HFF-Myc (cell line): ENCODE results near the gene ZP3.
"Not testable (repeated sequence)": the region's sequence is repeated elsewhere in the genome, so short reads cannot be mapped to it uniquely, and the experiment has no call there.

Experiments
- DNase-seq: peaks from one replicate; pipeline ENCODE4 v3.0.0-alpha.2; 2011; ENCODE audit warnings: low read depth; ENCODE audit errors: extremely low read depth
- H3K4me3 ChIP-seq: replicated peaks from 2 replicates; pipeline ENCODE4 v1.5.1; 2011; ENCODE audit warnings: low read depth, mild to moderate bottlenecking, control low read depth, low read length
- TF ChIP-seq, protein P1 (sequence below): IDR thresholded peaks from 2 replicates; pipeline ENCODE4 v1.5.1; 2012; ENCODE audit warnings: mild to moderate bottlenecking, low read depth, low read length, control low read depth; ENCODE audit errors: missing control alignments

Gene ZP3

DNA sequence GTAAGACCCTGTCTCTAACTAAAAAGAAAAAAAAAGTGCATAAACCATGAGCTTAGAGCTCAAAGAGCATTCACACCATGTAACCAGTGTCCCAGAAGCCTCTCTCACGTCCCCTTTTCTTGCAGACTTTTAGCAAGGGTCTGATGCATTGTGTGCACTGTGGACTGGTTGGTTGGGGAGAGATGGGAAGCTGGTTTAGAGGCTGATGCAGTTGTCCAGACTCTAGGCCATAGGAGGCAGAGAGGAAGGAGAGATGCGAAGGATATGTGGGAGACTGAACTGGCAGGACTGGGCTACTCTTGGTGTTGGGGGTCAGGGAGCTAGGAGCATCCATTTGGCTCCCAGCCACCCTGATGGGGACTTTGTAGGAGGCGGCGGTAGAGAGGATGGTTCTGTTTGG is 17.0 kb upstream of the ZP3 start:
- DNase-seq: no peak
- TF ChIP-seq, protein P1, sequence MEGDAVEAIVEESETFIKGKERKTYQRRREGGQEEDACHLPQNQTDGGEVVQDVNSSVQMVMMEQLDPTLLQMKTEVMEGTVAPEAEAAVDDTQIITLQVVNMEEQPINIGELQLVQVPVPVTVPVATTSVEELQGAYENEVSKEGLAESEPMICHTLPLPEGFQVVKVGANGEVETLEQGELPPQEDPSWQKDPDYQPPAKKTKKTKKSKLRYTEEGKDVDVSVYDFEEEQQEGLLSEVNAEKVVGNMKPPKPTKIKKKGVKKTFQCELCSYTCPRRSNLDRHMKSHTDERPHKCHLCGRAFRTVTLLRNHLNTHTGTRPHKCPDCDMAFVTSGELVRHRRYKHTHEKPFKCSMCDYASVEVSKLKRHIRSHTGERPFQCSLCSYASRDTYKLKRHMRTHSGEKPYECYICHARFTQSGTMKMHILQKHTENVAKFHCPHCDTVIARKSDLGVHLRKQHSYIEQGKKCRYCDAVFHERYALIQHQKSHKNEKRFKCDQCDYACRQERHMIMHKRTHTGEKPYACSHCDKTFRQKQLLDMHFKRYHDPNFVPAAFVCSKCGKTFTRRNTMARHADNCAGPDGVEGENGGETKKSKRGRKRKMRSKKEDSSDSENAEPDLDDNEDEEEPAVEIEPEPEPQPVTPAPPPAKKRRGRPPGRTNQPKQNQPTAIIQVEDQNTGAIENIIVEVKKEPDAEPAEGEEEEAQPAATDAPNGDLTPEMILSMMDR: no peak
- H3K4me3 ChIP-seq: no peak overlapping the region

GRCh38 chr7:76408121-76408560 is 16.6 kb upstream of the ZP3 start:
- TF ChIP-seq, protein P1: no peak
- DNase-seq: no peak

DNA sequence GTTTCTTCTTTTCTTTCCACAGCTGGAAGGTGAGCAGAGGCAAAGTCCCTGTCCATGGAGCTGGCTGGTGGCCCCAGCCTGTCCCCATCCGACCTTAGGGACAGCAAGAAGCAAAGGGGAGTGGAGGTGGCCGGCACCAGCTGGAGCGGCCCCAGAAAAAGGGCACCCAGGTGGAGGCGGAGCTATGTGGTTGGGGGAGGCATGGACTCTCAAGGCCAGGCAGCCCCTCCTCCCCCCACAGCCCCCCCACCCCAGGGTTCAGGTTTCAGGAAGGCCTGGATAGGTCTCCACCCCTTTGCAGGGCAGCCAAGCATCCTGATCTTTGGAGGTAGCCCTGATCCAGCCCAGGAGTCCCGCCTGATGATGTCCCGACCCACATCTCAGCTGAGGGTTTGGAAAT is 15.2 kb upstream of the ZP3 start, which contains the start of gene SSC4D:
Gene SSC4D (minus strand): TSS at position 161 of the 400 bp plus-strand sequence. CDS start 5,258 bp downstream, outside the sequence.
- no peak within 1 kb of the TSS for H3K4me3 ChIP-seq
- DNase-seq: no peak
- TF ChIP-seq, protein P1: no peak

More at GRCh38 chr7:76408121-76408560, 16.6 kb upstream of the ZP3 start:
- H3K4me3 ChIP-seq: no peak overlapping the region

- TF ChIP-seq, protein P1: no peak
Measured at GRCh38 chr7:76411626-76412025, 13.1 kb upstream of the ZP3 start.

DNA sequence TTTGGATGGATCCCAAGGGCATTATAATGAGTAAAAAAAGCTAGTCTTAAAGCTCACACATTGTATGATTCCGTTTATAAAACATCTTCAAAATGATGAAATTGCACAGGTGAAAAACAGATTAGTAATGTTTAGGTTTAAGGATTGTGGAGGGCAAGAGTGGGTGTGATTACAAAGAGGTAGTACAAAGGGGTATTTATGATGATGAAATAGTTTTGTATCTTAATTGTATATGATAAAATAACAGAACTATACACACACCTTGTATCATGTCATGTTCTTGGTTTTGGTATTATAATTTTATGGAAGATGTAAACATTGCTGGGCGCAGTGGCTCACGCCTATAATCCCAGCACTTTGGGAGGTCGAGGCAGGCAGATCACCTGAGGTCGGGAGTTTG is 12.5 kb upstream of the ZP3 start:
- TF ChIP-seq, protein P1: no peak

More at GRCh38 chr7:76411626-76412025, 13.1 kb upstream of the ZP3 start:
- no peak for DNase-seq
- no peak overlapping the region for H3K4me3 ChIP-seq

GRCh38 chr7:76417654-76418310 is 7.0 kb upstream of the ZP3 start:
- not testable (repeated sequence) for DNase-seq, H3K4me3 ChIP-seq

More for the DNA sequence above, 12.5 kb upstream of the ZP3 start:
- H3K4me3 ChIP-seq: no peak overlapping the region
- no peak for DNase-seq

GRCh38 chr7:76421097-76421496 is 3.7 kb upstream of the ZP3 start:
- H3K4me3 ChIP-seq: not testable (repeated sequence)
- DNase-seq: peak; percentile 93
